ENCODE measurements around the gene PWP1. TPM values are rescaled to one million over a fixed set of nuclear protein-coding genes. Genes with fewer than 3 reads are reported as not detected.
A peak's percentile ranks its signal among the peaks of the same experiment; 100 is the strongest.

PWP1 gene
- total RNA-seq, result 100 to 1,000 TPM in 1 of 3 donors, 10 to 100 TPM in 2; 79.4 to 106 (median 97.3) TPM

- H3K4me3 Mint-ChIP-seq, result peak within 1 kb of the TSS; percentile 90
- H3K36me3 Mint-ChIP-seq (ENCODE audit: insufficient read depth), result peaks cover 18% of the 10 kb centered on the region
- H3K27me3 Mint-ChIP-seq (ENCODE audit: low read depth), result no peaks in the 10 kb centered on the region
These were observed at the start of gene PWP1 for GRCh38 chr12:107685360-107686248. TSS of gene PWP1 (plus strand) at chr12:107685799. CDS start at chr12:107685900, 101 bp downstream.

GRCh38 chr12:107641154-107641553 lies 44.4 kb upstream of the PWP1 start:
- no peaks in the 10 kb centered on the region for H3K9me3 Mint-ChIP-seq
- no peak for ATAC-seq
- no peaks in the 10 kb centered on the region for H3K4me1 Mint-ChIP-seq (ENCODE audit: low read depth)
- H3K4me3 Mint-ChIP-seq, result no peak overlapping the region
- no peaks in the 10 kb centered on the region for H3K27me3 Mint-ChIP-seq (ENCODE audit: low read depth)
- DNase-seq, result no peak
- H3K36me3 Mint-ChIP-seq (ENCODE audit: insufficient read depth), result peaks cover 22% of the 10 kb centered on the region

More at GRCh38 chr12:107685360-107686248, at the start of gene PWP1:
- DNase-seq, result peak; percentile 94
- Mint-ChIP-seq H3K9me3 (no peaks in the 10 kb centered on the region), H3K4me1 (ENCODE audit: low read depth) (peaks cover 30% of the 10 kb centered on the region)
- ATAC-seq, result peak; percentile 95 to 97

GRCh38 chr12:107642240-107642639 lies 43.4 kb upstream of the PWP1 start:
- no peak for ATAC-seq
- Mint-ChIP-seq H3K4me3 (no peak overlapping the region), H3K9me3 (no peaks in the 10 kb centered on the region), H3K4me1 (ENCODE audit: low read depth) (no peaks in the 10 kb centered on the region), H3K36me3 (ENCODE audit: insufficient read depth) (peaks cover 22% of the 10 kb centered on the region), H3K27me3 (ENCODE audit: low read depth) (no peaks in the 10 kb centered on the region)
- DNase-seq, result no peak

- Mint-ChIP-seq H3K4me3 (no peak overlapping the region), H3K36me3 (ENCODE audit: insufficient read depth) (peaks cover 7% of the 10 kb centered on the region), H3K4me1 (ENCODE audit: low read depth) (no peaks in the 10 kb centered on the region), H3K9me3 (no peaks in the 10 kb centered on the region), H3K27me3 (ENCODE audit: low read depth) (no peaks in the 10 kb centered on the region)
- DNase-seq, result no peak
- no peak for ATAC-seq
These were observed 39.8 kb upstream of the PWP1 start for GRCh38 chr12:107645630-107646333.

- DNase-seq (no peak), ATAC-seq (no peak)
- H3K9me3 Mint-ChIP-seq, result no peaks in the 10 kb centered on the region
- no peaks in the 10 kb centered on the region for H3K4me1 Mint-ChIP-seq (ENCODE audit: low read depth)
- H3K36me3 Mint-ChIP-seq (ENCODE audit: insufficient read depth), result peaks cover 6% of the 10 kb centered on the region
- no peak overlapping the region for H3K4me3 Mint-ChIP-seq
- H3K27me3 Mint-ChIP-seq (ENCODE audit: low read depth), result no peaks in the 10 kb centered on the region
These were observed 39.2 kb upstream of the PWP1 start for GRCh38 chr12:107646436-107646835.

- Mint-ChIP-seq H3K9me3 (no peaks in the 10 kb centered on the region), H3K4me3 (no peak overlapping the region), H3K4me1 (ENCODE audit: low read depth) (peaks cover 3% of the 10 kb centered on the region), H3K36me3 (ENCODE audit: insufficient read depth) (no peaks in the 10 kb centered on the region), H3K27me3 (ENCODE audit: low read depth) (no peaks in the 10 kb centered on the region)
- no peak for ATAC-seq
- no peak for DNase-seq
These were observed 35.9 kb upstream of the PWP1 start for GRCh38 chr12:107649661-107650061.

- Mint-ChIP-seq H3K36me3 (ENCODE audit: insufficient read depth) (no peaks in the 10 kb centered on the region), H3K4me1 (ENCODE audit: low read depth) (peaks cover 3% of the 10 kb centered on the region), H3K27me3 (ENCODE audit: low read depth) (no peaks in the 10 kb centered on the region), H3K4me3 (no peak overlapping the region), H3K9me3 (no peaks in the 10 kb centered on the region)
- ATAC-seq (no peak), DNase-seq (no peak)
These were observed 34.6 kb upstream of the PWP1 start for GRCh38 chr12:107650977-107651376.

- DNase-seq, result no peak
- no peak overlapping the region for H3K4me3 Mint-ChIP-seq
These were observed 33.8 kb upstream of the PWP1 start for GRCh38 chr12:107651571-107652449.

GRCh38 chr12:107653519-107653918 lies 32.1 kb upstream of the PWP1 start:
- Mint-ChIP-seq H3K4me1 (ENCODE audit: low read depth) (peaks cover 3% of the 10 kb centered on the region), H3K27me3 (ENCODE audit: low read depth) (no peaks in the 10 kb centered on the region), H3K36me3 (ENCODE audit: insufficient read depth) (peaks cover 5% of the 10 kb centered on the region), H3K9me3 (no peaks in the 10 kb centered on the region), H3K4me3 (no peak overlapping the region)
- DNase-seq (no peak), ATAC-seq (no peak)

More at GRCh38 chr12:107651571-107652449, 33.8 kb upstream of the PWP1 start:
- ATAC-seq, result no peak
- Mint-ChIP-seq H3K27me3 (ENCODE audit: low read depth) (no peaks in the 10 kb centered on the region), H3K36me3 (ENCODE audit: insufficient read depth) (no peaks in the 10 kb centered on the region), H3K4me1 (ENCODE audit: low read depth) (peaks cover 3% of the 10 kb centered on the region), H3K9me3 (no peaks in the 10 kb centered on the region)

GRCh38 chr12:107654873-107655272 lies 30.7 kb upstream of the PWP1 start:
- no peak for ATAC-seq
- no peaks in the 10 kb centered on the region for H3K9me3 Mint-ChIP-seq
- peaks cover 5% of the 10 kb centered on the region for H3K36me3 Mint-ChIP-seq (ENCODE audit: insufficient read depth)
- H3K4me3 Mint-ChIP-seq, result no peak overlapping the region
- H3K4me1 Mint-ChIP-seq (ENCODE audit: low read depth), result peaks cover 3% of the 10 kb centered on the region
- H3K27me3 Mint-ChIP-seq (ENCODE audit: low read depth), result no peaks in the 10 kb centered on the region
- no peak for DNase-seq

GRCh38 chr12:107655281-107656065 lies 30.1 kb upstream of the PWP1 start:
- no peaks in the 10 kb centered on the region for H3K27me3 Mint-ChIP-seq (ENCODE audit: low read depth)
- H3K36me3 Mint-ChIP-seq (ENCODE audit: insufficient read depth), result peaks cover 5% of the 10 kb centered on the region
- H3K4me3 Mint-ChIP-seq, result no peak overlapping the region
- peaks cover 3% of the 10 kb centered on the region for H3K4me1 Mint-ChIP-seq (ENCODE audit: low read depth)
- no peak for ATAC-seq
- DNase-seq, result no peak
- no peaks in the 10 kb centered on the region for H3K9me3 Mint-ChIP-seq

- DNase-seq (no peak), ATAC-seq (no peak)
- Mint-ChIP-seq H3K4me1 (ENCODE audit: low read depth) (peaks cover 3% of the 10 kb centered on the region), H3K9me3 (no peaks in the 10 kb centered on the region), H3K27me3 (ENCODE audit: low read depth) (no peaks in the 10 kb centered on the region), H3K4me3 (no peak overlapping the region), H3K36me3 (ENCODE audit: insufficient read depth) (peaks cover 5% of the 10 kb centered on the region)
These were observed 29.3 kb upstream of the PWP1 start for GRCh38 chr12:107656302-107656701.

- peaks cover 5% of the 10 kb centered on the region for H3K36me3 Mint-ChIP-seq (ENCODE audit: insufficient read depth)
- ATAC-seq (no peak), DNase-seq (no peak)
- H3K4me3 Mint-ChIP-seq, result no peak overlapping the region
- H3K9me3 Mint-ChIP-seq, result no peaks in the 10 kb centered on the region
- peaks cover 3% of the 10 kb centered on the region for H3K4me1 Mint-ChIP-seq (ENCODE audit: low read depth)
- no peaks in the 10 kb centered on the region for H3K27me3 Mint-ChIP-seq (ENCODE audit: low read depth)
These were observed 28.5 kb upstream of the PWP1 start for GRCh38 chr12:107657133-107657532.

All from activated T-cell treated with anti-CD3 and anti-CD28 coated beads, Interleukin-2, amount 50 U/mL, for 4 hours (primary cell).